ENCODE results near the gene COX19.
"Not testable (repeated sequence)": the region's sequence is repeated elsewhere in the genome, so short reads cannot be mapped to it uniquely, and the experiment has no call there.

The COX19 gene

GRCh38 chr7:1011297-1012003, 36.1 kb upstream of the COX19 start:
- no peak for DNase-seq (ENCODE audit: low read depth in 2 of 2)

DNA sequence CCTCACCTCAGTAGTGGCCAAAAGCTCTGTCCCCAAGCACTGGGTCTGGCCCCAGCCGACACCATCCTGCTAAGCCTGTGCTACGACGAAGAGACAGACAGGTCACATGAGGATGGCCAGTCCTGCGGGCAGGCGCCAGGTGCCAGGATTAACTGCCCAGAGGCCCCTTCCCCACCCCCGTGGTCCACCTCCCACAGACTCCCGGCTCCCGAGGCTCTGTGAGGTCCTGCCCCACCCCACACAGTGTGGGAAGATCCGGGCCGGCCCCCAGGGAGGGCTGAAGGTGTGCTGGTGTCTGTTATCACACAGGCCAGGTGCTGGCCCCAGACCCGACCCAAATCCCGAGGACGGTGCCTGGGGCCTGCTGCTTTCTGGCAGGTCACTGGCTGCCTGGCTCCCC, 34.9 kb upstream of the COX19 start:
- DNase-seq (ENCODE audit: low read depth in 2 of 2): no peak

DNA sequence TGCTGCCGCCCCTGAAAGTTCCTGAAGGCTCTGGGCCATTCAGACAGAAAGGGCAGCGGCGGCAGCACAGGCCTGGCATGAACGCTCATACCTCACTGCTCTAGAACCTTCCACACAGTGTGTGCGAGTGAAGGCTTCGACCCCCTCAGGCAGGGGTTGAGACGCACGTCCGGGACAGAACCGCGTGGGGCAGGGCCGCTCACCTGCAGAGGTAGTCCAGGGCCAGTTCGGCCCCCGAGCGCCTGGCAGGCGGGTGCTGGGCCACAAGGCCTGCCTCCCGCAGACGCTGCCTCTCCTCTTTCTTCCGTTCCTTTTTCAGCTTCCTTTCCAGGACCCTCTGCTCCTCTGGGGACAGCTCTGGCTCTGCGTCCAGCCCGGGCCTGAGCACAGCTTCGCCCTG, 34.4 kb upstream of the COX19 start:
- no peak for DNase-seq (ENCODE audit: low read depth in 2 of 2)

GRCh38 chr7:1008733-1009363, 33.5 kb upstream of the COX19 start:
- DNase-seq (ENCODE audit: low read depth in 2 of 2): no peak

GRCh38 chr7:1007901-1008300, 32.6 kb upstream of the COX19 start:
- DNase-seq (ENCODE audit: low read depth in 2 of 2): no peak

DNA sequence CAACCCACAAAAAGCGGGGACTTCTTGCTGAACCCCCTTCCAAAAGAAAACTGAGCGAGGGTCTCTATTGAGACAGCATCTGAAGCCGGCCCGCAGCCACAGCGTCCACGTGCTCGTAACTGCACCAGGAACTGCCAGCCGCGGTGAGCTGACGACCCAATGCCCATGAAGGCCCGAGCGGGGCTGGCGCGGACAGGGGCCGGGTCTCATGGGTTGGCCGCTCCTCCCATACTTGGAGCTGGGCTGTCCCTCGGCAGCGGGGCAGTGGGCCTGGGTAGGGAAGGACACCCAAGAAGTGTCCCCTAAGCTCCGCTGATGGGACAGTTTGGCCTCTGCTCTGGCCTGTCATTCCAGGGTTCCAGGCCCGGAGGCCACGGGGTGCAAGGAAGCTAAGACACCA, 30.0 kb upstream of the COX19 start:
- no peak for DNase-seq (ENCODE audit: low read depth in 2 of 2)

GRCh38 chr7:1004018-1004852, 28.9 kb upstream of the COX19 start:
- no peak for DNase-seq (ENCODE audit: low read depth in 2 of 2)

- not testable (repeated sequence) for DNase-seq (ENCODE audit: low read depth in 2 of 2)
Observed at GRCh38 chr7:1002445-1002844, 27.1 kb upstream of the COX19 start.

GRCh38 chr7:1002026-1002425, 26.7 kb upstream of the COX19 start:
- not testable (repeated sequence) for DNase-seq (ENCODE audit: low read depth in 2 of 2)

DNA sequence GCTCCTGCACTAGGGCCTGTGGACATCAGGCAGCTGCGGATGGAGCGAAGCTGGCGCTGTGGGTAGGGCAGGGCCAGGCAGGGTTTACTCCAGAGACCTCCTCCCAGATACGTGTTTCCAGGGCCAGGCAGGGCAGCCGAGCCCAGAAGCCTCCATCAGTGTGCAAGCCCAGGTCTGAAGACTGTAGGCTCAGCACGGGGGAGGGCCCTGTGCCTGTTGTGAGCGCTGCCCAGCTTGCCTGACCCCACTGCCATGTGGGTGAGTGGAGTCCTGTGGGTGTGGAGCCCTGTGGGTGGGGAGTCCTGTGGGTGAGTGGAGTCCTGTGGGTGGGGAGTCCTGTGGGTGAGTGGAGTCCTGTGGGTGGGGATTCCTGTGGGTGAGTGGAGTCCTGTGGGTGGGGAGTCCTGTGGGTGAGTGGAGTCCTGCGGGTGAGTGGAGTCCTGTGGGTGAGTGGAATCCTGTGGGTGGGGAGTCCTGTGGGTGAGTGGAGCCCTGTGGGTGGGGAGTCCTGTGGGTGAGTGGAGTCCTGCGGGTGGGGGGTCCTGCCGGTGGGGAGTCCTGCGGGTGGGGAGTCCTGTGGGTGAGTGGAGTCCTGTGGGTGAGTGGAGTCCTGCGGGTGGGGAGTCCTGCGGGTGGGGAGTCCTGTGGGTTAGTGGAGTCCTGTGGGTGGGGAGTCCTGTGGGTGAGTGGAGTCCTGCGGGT, 25.9 kb upstream of the COX19 start:
- DNase-seq (ENCODE audit: low read depth in 2 of 2): not testable (repeated sequence)

DNA sequence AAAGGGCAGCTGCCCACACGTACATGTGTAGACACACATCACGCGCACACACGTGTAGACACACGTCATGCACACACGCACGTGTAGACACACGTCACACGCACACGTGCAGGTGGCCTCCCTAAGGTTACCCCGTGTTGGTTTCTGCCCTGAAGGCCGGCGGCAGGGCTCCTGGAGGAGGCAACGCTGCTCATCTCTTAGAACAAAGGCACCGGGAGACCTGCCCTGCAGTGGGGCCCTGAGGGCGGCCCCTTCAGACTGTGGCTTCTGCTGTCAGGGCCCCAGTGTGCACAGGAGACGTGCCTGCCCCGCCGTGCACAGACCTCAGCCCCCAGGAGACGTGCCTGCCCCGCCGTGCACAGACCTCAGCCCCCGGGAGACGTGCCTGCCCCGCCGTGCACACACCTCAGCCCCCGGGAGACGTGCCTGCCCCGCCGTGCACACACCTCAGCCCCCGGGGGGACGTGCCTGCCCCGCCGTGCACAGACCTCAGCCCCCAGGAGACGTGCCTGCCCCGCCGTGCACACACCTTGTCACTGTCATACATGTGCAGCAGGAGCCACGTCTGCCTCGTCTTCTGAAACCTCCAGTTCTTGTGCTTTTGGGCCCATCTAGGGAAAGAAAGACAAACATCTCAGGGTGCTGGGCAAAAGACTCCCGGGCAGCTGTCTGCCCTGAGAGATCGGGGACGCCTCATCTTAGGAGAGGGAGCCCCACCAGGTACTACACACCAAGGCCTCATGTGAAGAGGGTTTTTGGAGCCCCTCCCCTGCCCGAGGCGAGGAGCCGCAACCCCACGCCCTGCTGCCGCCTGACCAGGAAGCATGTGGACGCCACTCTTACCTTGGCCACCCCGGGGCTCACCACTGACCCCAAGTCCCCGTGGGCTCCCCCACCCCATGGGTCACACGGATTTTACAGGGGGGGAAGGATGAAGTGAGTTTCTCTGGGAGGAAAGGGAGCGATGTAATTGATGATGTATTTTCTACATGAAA, 24.9 kb upstream of the COX19 start:
- no peak for DNase-seq (ENCODE audit: low read depth in 2 of 2)

GRCh38 chr7:999149-999879, 24.0 kb upstream of the COX19 start:
- no peak for DNase-seq (ENCODE audit: low read depth in 2 of 2)

DNA sequence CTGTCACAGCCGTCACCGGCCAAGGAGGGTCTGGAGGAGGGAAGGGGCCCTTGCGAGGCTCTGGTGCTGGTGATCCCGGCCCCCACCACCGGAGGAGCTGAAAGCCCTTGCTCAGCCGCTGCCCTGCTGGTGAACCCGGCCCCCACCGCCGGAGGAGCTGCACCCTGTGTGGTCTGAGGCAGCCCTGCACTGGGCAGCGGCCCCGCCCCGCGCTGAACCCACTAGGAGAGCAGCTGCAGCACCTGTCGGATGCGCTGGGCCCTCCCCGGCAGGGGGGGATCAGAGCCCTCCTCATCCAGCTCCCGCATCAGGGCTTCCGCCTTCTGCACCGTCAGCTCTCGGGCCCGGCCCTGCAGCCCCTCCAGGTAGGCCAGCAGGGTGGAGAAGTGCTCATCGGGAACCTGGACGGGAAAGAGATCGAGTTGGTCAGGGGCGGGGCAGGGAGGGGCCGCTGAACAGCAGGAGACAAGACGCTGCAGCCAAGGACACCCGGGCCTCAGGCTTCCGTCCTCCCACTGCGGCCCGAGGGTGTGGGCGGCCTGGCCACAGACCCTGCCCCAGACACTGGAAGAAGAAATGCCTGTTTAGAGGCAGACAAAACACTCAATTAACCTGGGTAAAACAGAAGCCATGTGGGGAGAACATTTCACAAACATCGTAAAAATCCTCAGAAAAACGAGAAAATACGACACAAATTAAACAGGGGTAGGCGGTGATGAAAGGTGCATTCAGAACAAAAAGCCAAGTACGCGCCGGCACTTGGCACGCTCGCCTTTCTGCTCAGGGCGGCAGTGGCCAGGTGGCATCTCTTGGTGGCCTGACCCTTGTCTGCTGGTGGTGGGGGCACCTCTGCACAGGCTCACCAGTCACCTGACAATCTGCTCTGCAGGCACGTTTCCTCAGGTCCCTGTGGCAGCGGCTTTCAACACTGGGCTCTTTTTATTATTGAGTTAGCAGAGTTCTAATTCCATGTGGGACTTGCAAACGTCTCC, 22.4 kb upstream of the COX19 start:
- DNase-seq (ENCODE audit: low read depth in 2 of 2): no peak

DNA sequence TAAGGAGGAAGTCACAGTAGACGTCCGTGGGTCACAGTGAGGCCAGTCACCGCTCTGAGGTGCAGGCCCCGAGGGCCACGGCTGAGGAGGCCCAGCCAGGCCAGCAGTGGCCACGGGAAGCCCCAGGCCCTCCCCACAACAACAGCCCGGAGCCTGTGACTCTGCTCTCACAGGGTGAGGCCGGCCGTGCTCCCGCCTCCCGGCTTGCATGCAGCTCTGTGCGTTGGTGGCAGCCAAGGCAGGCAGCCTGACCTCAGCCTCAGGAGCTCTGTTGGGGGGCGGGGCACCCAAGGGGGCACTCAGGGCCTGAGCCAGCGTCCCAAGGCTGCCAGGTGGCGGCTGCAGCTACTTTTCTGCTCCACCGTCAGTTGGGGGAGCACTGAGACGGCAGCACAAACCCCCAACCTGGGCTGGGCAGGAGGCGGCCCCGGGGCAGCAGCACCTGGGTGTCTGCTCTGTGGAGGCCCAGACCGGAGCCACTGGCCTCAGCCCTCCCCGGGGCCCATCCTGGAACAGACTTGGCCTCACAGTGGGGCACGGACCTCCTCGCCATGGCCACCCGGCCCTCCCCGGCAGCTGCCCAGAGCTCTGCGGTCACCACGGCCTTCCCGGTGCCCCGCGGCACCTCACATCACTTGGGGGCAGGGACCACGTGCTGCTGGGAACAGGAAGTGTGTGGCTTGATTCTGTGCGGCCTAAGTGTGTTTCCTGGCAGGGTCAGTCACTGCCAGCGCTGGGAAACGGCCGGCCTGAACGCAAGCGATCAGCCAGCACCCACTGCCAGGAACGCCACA, 20.9 kb upstream of the COX19 start:
- DNase-seq (ENCODE audit: low read depth in 2 of 2): no peak

GRCh38 chr7:995571-995970, 20.2 kb upstream of the COX19 start:
- no peak for DNase-seq (ENCODE audit: low read depth in 2 of 2)

- DNase-seq (ENCODE audit: low read depth in 2 of 2): no peak
Observed at GRCh38 chr7:994592-995308, 19.4 kb upstream of the COX19 start.

Data from stimulated activated CD4-positive, alpha-beta T cell treated with anti-CD3 and anti-CD28 coated beads, Interleukin-12 subunit alpha, Interleukin-12 subunit beta, amount 100 ng/mL, for 24 hours (primary cell).